Chondrocyte (in vitro differentiated cells): ENCODE measurements around the gene DYRK2. TPM values are rescaled to one million over a fixed set of nuclear protein-coding genes. Genes with fewer than 3 reads are reported as not detected.

Experiments used
- DNase-seq: peaks from one replicate; pipeline ENCODE4 v3.0.0; 2021; ENCODE audit warnings: mixed read lengths, low spot score
- H3K27ac Mint-ChIP-seq: one replicate; pipeline ENCODE4 v1.8.0; 2021; ENCODE audit warnings: mild to moderate bottlenecking, moderate library complexity, mixed read lengths; ENCODE audit not compliant: unreplicated experiment
- H3K27me3 Mint-ChIP-seq: 2 replicates; pipeline ENCODE4 v1.8.0; 2021; ENCODE audit warnings: low read depth, mixed read lengths
- H3K36me3 Mint-ChIP-seq: 2 replicates; pipeline ENCODE4 v1.8.0; 2021; ENCODE audit warnings: low read depth, mixed read lengths
- H3K4me1 Mint-ChIP-seq: 2 replicates; pipeline ENCODE4 v1.8.0; 2021; ENCODE audit warnings: low read depth, mild to moderate bottlenecking, mixed read lengths
- H3K4me3 Mint-ChIP-seq: one replicate; pipeline ENCODE4 v1.8.0; 2021; ENCODE audit warnings: mild to moderate bottlenecking, moderate library complexity, mixed read lengths; ENCODE audit not compliant: unreplicated experiment
- H3K9me3 Mint-ChIP-seq: 2 replicates; pipeline ENCODE4 v1.8.0; 2021; ENCODE audit warnings: low read depth, mixed read lengths
- total RNA-seq: library from RNA; stranded (reverse); gene quantifications from 3 replicates; pipeline ENCODE4 v1.2.1, GENCODE V29; 2021
- TF ChIP-seq, protein P1 (sequence below): fragments of 200-600 bp; sonication (generic); IDR thresholded peaks from 2 replicates; pipeline ENCODE4 v1.5.0; 2021; ENCODE audit warnings: antibody characterized with exemption, mild to moderate bottlenecking, moderate library complexity

Gene DYRK2
- total RNA-seq, 1 donor from 2014 or later, result 54.1 TPM

DNA sequence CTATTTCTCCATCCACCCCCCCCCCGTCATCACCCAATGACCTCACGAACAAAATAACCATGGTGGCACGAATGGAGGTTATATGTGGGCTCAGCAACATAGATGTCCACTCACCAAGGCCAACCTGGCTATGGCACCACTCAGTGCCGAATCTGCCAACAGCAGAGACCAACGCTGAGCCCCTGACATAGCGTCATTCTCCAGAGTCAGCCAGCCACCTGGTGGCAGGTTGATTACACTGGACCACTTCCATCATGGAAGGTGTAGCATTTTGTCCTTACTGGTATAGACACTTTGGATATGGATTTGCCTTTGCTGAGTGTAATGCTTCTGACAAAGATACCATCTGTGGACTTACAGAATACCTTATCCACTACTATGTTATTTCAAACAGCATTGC lies 24.2 kb upstream of the DYRK2 start:
- Mint-ChIP-seq H3K36me3 (peaks cover 2% of the 10 kb centered on the region), H3K9me3 (peaks cover 2% of the 10 kb centered on the region)

DNA sequence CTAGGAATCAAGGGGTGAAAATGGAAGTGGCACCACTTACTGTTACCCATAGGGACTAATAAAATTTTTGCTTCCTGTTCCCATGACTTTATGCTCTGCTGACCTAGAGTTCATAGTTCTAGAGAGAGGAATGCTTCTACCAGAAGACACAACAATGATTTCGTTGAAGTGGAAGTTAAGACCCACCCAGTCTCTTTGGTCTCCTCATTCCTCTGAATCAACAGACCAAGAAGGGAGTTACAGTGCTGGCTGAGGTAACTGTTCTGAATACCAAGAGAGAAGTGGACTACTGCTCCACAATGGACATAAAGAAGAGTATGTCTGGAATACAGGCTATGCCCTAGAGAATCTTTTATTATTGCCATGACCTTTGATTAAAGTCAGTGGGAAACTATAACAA lies 23.5 kb upstream of the DYRK2 start:
- no peak for DNase-seq
- TF ChIP-seq, protein P1, sequence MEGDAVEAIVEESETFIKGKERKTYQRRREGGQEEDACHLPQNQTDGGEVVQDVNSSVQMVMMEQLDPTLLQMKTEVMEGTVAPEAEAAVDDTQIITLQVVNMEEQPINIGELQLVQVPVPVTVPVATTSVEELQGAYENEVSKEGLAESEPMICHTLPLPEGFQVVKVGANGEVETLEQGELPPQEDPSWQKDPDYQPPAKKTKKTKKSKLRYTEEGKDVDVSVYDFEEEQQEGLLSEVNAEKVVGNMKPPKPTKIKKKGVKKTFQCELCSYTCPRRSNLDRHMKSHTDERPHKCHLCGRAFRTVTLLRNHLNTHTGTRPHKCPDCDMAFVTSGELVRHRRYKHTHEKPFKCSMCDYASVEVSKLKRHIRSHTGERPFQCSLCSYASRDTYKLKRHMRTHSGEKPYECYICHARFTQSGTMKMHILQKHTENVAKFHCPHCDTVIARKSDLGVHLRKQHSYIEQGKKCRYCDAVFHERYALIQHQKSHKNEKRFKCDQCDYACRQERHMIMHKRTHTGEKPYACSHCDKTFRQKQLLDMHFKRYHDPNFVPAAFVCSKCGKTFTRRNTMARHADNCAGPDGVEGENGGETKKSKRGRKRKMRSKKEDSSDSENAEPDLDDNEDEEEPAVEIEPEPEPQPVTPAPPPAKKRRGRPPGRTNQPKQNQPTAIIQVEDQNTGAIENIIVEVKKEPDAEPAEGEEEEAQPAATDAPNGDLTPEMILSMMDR, result no peak
- no peaks in the 10 kb centered on the region for H3K27me3 Mint-ChIP-seq

More for the DNA sequence above, 24.2 kb upstream of the DYRK2 start:
- TF ChIP-seq, protein P1, result no peak
- H3K27me3 Mint-ChIP-seq, result no peaks in the 10 kb centered on the region
- H3K4me3 Mint-ChIP-seq, result no peak overlapping the region
- H3K27ac Mint-ChIP-seq, result no peak overlapping the region
- H3K4me1 Mint-ChIP-seq, result peaks cover 4% of the 10 kb centered on the region
- DNase-seq, result no peak

DNA sequence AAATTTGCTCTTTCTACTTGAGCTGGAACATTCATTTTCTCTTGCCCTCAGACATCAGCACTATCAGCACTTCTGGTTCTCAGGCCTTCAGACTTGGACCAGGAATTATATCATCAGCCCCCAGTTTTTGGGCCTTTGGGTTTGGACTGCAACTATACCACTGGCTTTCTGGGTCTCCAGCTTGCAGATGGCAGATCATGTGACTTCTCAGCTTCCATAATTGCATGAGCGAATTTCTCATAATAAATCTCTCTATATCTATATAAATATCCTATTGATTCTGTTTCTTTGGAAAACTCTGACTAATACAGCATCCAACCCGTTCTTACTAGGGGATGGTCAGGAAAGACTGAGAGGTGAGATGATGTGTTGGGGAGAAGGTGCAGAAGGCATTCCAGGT lies 22.4 kb upstream of the DYRK2 start:
- peaks cover 2% of the 10 kb centered on the region for H3K36me3 Mint-ChIP-seq
- TF ChIP-seq, protein P1, result no peak
- H3K4me3 Mint-ChIP-seq, result no peak overlapping the region
- H3K4me1 Mint-ChIP-seq, result peaks cover 12% of the 10 kb centered on the region
- DNase-seq, result no peak
- H3K27ac Mint-ChIP-seq, result no peak overlapping the region
- no peaks in the 10 kb centered on the region for H3K27me3 Mint-ChIP-seq
- H3K9me3 Mint-ChIP-seq, result peaks cover 2% of the 10 kb centered on the region

More for the DNA sequence above, 23.5 kb upstream of the DYRK2 start:
- Mint-ChIP-seq H3K36me3 (peaks cover 2% of the 10 kb centered on the region), H3K4me3 (no peak overlapping the region), H3K4me1 (peaks cover 4% of the 10 kb centered on the region), H3K27ac (no peak overlapping the region), H3K9me3 (peaks cover 2% of the 10 kb centered on the region)

DNA sequence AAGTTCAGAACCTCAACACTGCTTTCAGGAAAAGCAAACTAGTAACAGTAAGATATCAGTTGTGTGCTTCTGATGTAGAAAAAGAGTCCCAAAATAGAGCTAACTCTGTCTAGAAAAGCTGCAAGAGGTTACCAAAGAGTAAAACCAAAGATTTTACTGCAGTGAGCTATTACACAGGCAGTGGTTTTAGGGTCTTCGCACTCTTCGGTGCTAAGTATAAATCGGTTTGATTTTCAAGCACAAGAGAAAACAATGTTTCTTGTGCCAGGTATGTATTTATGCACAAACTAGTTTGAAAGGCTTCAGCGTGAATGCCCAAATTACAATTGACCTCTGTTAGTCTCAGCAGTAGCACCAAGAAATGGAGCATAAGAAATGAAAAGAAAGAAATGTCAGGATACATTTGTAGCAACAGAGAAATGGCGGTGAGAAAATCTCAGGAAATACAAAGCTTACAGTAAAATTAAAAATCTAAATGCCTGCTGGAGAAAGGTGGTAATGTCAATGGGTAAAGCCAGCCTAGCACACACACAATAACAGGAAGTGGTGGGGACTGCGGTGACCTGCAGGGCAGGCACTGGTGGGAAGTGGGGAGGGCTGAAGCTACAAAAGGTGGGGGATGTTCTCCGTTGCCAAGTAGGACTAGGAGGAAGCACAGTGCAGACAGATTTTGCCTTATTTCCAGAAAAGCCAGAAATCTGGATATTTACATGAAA lies 18.0 kb upstream of the DYRK2 start:
- TF ChIP-seq, protein P1, result peak; percentile 15
- H3K27me3 Mint-ChIP-seq, result no peaks in the 10 kb centered on the region
- no peaks in the 10 kb centered on the region for H3K9me3 Mint-ChIP-seq
- H3K27ac Mint-ChIP-seq, result no peak overlapping the region
- no peak for DNase-seq
- no peak overlapping the region for H3K4me3 Mint-ChIP-seq
- H3K4me1 Mint-ChIP-seq, result peaks cover 30% of the 10 kb centered on the region
- peaks cover 2% of the 10 kb centered on the region for H3K36me3 Mint-ChIP-seq

DNA sequence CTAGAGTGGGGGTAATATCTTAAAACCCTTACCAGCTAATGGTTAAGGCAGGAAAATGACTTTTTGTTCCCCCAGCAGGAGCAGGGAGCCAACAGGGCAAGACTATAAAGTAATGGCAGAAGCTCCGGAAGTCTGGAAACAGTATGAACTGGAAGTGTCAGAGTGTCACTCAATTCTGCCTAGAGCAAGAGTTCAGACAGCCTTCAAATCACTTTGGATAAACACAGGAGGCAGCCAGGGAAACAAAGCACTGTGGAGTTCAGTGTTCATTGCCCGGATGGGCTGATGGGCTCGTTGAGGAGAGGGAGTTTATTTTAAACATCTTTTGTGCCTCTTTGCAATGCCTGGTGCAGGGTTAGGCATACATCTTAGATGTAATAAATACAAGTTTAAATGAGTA lies 16.5 kb upstream of the DYRK2 start:
- Mint-ChIP-seq H3K4me3 (no peak overlapping the region), H3K4me1 (peaks cover 30% of the 10 kb centered on the region)

More for the DNA sequence above, 16.5 kb upstream of the DYRK2 start:
- no peaks in the 10 kb centered on the region for H3K9me3 Mint-ChIP-seq
- no peaks in the 10 kb centered on the region for H3K27me3 Mint-ChIP-seq
- no peak overlapping the region for H3K27ac Mint-ChIP-seq
- no peak for DNase-seq
- H3K36me3 Mint-ChIP-seq, result no peaks in the 10 kb centered on the region
- TF ChIP-seq, protein P1, result no peak
